Activated T-cell treated with anti-CD3 and anti-CD28 coated beads for 48 hours (primary cell): ENCODE results near the gene NELFA.
"Not testable (repeated sequence)": the region's sequence is repeated elsewhere in the genome, so short reads cannot be mapped to it uniquely, and the experiment has no call there.

Experiments
- DNase-seq: peaks from one replicate; pipeline ENCODE4 v3.0.0-alpha.2; 2020; ENCODE audit warnings: low read depth

The NELFA gene

DNA sequence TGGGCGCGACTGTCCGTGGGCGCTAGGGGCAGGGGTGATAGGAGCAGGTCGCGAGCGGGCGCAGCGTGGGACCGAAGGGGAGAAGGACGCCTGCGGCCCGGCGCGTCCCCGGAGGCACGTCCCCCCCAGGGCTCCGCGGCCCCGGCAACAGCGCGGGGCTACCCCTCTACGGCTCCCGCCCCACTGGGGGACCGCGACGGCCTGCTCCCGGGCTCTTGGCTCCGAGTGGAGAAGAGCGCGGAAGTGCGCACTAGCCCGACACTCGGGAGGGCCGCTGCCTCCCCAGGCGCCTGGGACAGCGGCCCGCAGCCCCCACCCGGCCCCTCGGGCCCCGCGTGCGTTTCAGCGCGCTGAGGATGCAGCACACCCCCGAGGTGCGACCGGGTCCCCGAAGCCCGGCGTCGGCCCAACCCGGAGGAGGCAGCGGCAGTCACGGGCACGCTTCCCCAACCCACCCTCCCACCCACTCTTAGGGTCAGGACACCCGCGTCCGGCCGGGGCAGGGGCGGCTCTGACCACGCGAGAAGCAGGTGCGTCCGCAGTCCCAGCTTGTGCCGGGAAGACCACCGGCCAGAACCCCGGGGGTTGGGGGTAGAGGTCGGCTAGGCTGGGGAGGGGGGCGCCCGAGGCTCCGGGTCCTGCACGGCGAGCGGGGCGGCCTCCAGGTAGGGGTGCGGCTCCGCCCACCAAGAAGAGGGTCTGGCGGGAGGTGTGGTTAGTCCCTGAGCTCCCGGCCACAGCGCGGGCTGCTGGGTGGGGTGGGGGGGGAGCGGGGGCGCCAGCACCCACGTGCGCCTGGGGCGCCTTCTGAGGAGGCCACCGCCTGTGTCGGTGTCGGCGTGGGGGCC is 31.8 kb upstream of the NELFA start:
- no peak for DNase-seq

GRCh38 chr4:2036866-2037265 is 28.1 kb upstream of the NELFA start:
- no peak for DNase-seq

GRCh38 chr4:2036327-2036726 is 27.6 kb upstream of the NELFA start:
- no peak for DNase-seq

- not testable (repeated sequence) for DNase-seq
Measured at GRCh38 chr4:2031161-2031560, 22.4 kb upstream of the NELFA start.

DNA sequence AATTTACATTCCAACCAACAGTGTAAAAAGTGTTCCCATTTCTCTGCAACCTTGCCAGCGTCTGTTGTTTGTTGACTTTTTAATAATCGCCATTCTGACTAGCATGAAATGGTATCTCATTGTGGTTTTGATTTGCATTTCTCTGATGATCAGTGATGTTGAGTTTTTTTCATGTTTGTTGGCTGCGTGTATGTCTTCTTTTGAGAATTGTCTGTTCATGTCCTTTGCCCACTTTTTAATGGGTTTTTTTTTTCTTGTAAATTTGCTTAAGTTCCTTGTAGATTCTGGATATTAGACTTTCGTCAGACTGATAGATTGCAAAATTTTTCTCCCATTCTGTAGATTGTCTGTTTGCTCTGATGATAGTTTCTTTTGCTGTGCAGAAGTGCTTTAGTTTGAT is 18.3 kb upstream of the NELFA start:
- DNase-seq, result not testable (repeated sequence)

DNA sequence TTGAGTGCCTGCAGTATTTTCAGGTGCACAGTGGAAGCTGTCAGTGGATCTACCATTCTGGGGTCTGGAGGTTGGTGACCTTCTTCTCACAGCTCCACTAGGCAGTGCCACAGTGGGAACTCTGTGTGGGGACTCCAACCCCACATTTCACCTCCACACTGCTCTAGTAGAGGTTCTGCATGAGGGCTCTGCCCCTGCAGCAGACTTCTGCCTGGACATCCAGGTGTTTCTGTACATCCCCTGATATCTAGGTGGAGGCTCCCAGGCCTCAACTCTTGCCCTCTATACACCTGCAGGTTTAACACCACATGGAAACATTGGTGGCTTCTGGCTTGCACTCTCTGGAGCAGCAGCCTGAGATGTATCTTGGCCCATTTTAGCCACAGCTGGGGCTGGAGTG is 17.0 kb upstream of the NELFA start:
- no peak for DNase-seq

- DNase-seq, result no peak
Measured at GRCh38 chr4:2024683-2025082, 15.9 kb upstream of the NELFA start.

DNA sequence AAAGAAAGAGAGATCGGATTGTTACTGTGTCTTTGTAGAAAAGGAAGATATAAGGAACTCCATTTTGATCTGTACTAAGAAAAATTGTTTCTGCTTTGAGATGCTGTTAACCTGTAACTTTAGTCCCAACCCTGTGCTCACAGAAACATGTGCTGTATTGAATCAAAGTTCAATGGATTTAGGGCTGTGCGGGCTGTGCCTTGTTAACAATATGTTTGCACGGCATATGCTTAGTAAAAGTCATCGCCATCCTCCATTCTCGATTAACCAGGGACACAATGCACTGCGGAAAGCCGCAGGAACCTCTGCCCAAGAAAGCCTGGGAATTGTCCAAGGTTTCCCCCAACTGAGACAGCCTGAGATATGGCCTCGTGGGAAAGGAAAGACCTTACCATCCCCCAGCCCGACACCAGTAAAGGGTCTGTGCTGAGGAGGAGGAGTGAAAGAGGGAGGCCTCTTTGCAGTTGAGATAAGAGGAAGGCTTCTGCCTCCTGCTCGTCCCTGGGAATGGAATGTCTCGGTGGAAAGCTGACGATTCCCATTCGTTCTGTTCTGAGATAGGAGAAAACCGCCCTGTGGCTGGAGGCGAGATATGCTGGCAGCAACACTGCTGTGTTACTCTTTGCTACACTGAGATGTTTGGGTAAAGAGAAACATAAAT is 12.7 kb upstream of the NELFA start:
- DNase-seq, result not testable (repeated sequence)

DNA sequence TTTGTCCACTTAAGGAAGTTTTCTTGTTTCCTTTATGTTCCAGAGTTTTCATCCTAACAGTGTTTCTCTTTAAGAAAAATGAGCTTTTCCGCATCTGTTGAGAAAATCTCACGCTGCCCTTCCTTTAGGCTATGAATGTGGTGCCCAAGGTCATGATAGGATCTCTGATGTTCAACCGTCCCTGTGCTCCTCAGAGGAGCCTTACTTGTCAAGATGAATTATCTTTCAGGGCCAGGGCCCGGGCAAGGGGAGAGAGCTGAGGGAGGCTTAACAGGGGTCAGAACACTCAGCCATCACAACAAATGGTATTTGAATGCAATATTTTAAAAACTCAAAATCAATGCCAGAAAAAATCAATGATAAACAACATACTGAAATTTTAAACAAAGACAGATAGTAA is 6.2 kb upstream of the NELFA start:
- DNase-seq, result no peak

DNA sequence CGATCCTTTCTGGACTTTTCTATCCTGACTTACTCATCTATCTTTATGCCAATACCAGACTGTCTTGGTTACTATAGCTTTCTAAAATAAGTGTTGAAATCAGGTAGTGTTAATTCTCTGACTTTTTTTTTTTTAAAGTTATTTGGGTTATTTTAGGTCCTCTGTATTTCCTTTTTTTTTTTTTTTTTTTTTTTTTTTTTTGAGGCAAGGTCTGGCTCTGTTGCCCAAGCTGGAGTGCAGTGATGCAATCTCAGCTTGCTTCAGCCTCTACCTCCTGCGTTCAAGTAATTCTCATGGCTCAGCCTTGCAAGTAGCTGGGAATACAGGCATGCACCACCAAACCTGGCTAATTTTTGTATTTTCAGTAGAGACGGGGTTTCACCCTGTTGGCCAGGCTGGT is 2.8 kb upstream of the NELFA start:
- no peak for DNase-seq

GRCh38 chr4:2009651-2010233 is 968 bp upstream of the NELFA start:
- peak; percentile 47 for DNase-seq

DNA sequence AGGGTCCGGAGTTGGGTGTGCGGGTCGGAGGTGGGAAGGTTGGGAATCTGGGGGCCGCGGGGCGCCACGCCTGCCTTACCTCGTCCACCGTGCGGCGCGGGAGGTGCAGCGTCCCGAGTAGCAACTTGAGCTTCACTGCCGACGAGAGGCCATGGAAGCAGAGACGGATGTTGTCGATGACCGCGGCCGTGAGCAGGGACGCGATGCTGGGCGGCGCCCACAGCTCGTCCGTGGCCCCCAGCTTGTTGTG is 178 bp downstream of the NELFA start:
- DNase-seq, result no peak

- DNase-seq, result no peak
Measured at GRCh38 chr4:2007804-2008670, 737 bp downstream of the NELFA start.

- no peak for DNase-seq
Measured at GRCh38 chr4:2006956-2007653, 1.7 kb downstream of the NELFA start.

- DNase-seq, result no peak
Measured at GRCh38 chr4:2006367-2006766, 2.4 kb downstream of the NELFA start.

- DNase-seq, result not testable (repeated sequence)
Measured at GRCh38 chr4:2003361-2003760, 5.4 kb downstream of the NELFA start.

DNA sequence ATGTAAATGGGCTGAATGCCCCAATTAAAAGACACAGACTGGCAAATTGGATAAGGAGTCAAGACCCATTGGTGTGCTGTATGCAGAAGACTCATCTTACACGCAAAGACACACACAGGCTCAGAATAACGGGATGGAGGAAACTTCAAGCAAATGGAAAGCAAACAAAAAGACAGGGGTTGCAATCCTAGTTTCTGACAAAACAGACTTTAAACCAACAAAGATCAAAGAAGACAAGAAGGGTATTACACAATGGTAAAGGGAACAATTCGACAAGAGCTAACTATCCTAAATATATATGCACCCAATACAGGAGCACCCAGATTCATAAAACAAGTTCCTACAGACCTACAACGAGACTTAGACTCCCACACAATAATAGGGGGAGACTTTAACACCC is 9.5 kb downstream of the NELFA start:
- not testable (repeated sequence) for DNase-seq

DNA sequence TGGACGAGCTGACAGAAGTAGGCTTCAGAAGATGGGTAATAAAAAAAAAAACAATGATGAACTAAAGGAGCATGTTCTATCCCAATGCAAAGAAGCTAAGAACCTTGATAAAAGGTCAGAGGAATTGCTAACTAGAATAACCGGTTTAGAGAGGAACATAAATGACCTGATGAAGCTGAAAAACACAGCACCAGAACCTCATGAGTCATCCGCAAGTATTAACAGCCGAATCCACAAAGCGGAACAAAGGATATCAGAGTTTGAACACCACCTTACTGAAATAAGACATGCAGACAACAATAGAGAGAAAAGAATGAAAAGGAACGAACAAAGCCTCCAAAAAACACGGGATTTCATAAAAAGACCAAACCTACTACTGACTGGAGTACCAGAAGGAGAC is 10.5 kb downstream of the NELFA start:
- no peak for DNase-seq

GRCh38 chr4:1997712-1998111 is 11.1 kb downstream of the NELFA start:
- no peak for DNase-seq

GRCh38 chr4:1996866-1997611 is 11.7 kb downstream of the NELFA start:
- DNase-seq, result no peak

DNA sequence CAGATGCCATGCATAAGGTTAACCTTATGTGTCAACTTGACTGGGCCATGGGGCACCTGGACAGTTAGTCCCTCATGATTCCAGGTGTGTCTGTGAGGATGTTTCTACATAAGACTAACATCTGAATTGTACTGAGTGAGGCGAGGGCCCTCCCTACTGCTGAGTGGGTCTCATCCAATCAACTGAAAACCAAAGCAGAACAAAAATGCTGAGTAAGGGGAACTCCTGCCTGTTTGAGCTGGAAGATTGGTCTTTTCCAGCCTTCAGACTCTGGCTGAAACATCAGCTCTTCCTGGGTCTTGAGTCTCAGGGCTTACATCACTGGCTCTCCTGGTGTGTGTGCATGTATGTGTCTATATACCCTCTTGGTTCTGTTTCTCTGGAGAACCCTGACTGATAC is 13.8 kb downstream of the NELFA start:
- no peak for DNase-seq
